GM19099 (cell line): ENCODE data around the gene DNAI1.

Experiments used
- POLR2A ChIP-seq: IDR thresholded peaks from 3 replicates; pipeline ENCODE4 v1.6.1; 2011; ENCODE audit warnings: low read depth; ENCODE audit not compliant: insufficient read length; ENCODE audit errors: extremely low read depth

The DNAI1 gene

GRCh38 chr9:34443533-34443932 is 15.1 kb upstream of the DNAI1 start:
- no peak for TF ChIP-seq POLR2A

- no peak for TF ChIP-seq POLR2A
Observed at GRCh38 chr9:34443976-34444375, 14.6 kb upstream of the DNAI1 start.

GRCh38 chr9:34446468-34446891 is 12.1 kb upstream of the DNAI1 start:
- TF ChIP-seq POLR2A: no peak

- TF ChIP-seq POLR2A: no peak
Observed at GRCh38 chr9:34446951-34447350, 11.7 kb upstream of the DNAI1 start.

GRCh38 chr9:34450644-34451043 is 8.0 kb upstream of the DNAI1 start:
- no peak for TF ChIP-seq POLR2A

- no peak for TF ChIP-seq POLR2A
Observed at GRCh38 chr9:34451135-34451534, 7.5 kb upstream of the DNAI1 start.

- TF ChIP-seq POLR2A: no peak
Observed at GRCh38 chr9:34451545-34451944, 7.1 kb upstream of the DNAI1 start.

GRCh38 chr9:34452568-34452967 is 6.0 kb upstream of the DNAI1 start:
- TF ChIP-seq POLR2A: no peak

- TF ChIP-seq POLR2A: no peak
Observed at GRCh38 chr9:34454571-34455065, 4.0 kb upstream of the DNAI1 start.

GRCh38 chr9:34456151-34456550 is 2.5 kb upstream of the DNAI1 start:
- no peak for TF ChIP-seq POLR2A

- TF ChIP-seq POLR2A: no peak
Observed at GRCh38 chr9:34456746-34457145, 1.9 kb upstream of the DNAI1 start.

- no peak for TF ChIP-seq POLR2A
Observed at GRCh38 chr9:34457266-34458012, 1.2 kb upstream of the DNAI1 start.

GRCh38 chr9:34458959-34459340 is 345 bp downstream of the DNAI1 start:
- TF ChIP-seq POLR2A: no peak

- no peak for TF ChIP-seq POLR2A
Observed at GRCh38 chr9:34459356-34459755, 751 bp downstream of the DNAI1 start.

GRCh38 chr9:34459941-34460340 is 1.3 kb downstream of the DNAI1 start:
- TF ChIP-seq POLR2A: no peak

- TF ChIP-seq POLR2A: no peak
Observed at GRCh38 chr9:34463098-34463900, 4.7 kb downstream of the DNAI1 start.
